ENCODE results near the gene PTMA. TPM values are rescaled to one million over a fixed set of nuclear protein-coding genes. Genes with fewer than 3 reads are reported as not detected.
A peak's percentile ranks its signal among the peaks of the same experiment; 100 is the strongest.

The PTMA gene
- total and polyA plus RNA-seq, 2 of the 4 experiments (the other 2 are of a cell fraction), result 380 to 742 TPM

- Histone ChIP-seq H3K9me3 (ENCODE audit: control insufficient read depth, insufficient read depth, low read length) (no peaks in the 10 kb centered on the region), H3K4ac (ENCODE audit: low read depth, low read length) (peak overlapping the region; percentile 99), H4K91ac (ENCODE audit: insufficient read depth, low read depth, low read length) (peak overlapping the region; percentile 100), H2AK5ac (ENCODE audit: low read depth, low read length) (peak overlapping the region; percentile 91), H3K18ac (ENCODE audit: low read depth, low read length) (peak overlapping the region; percentile 30; the same call in 1 of the 2 replicates), H3K14ac (replicated peaks; ENCODE audit: low read depth, low read length) (0 out of 2 replicates have a peak overlapping the region, but pooled peaks have one; percentile 95), H3K4me1 (ENCODE audit: control insufficient read depth, insufficient read depth, low read length) (peaks cover 8% of the 10 kb centered on the region), H2BK120ac (ENCODE audit: low read depth, low read length) (peak overlapping the region; percentile 100), H3K23ac (ENCODE audit: low read depth, low read length) (peak overlapping the region; percentile 25), H3K36me3 (ENCODE audit: control insufficient read depth, insufficient read depth, low read length) (peaks cover 11% of the 10 kb centered on the region), H3K27me3 (ENCODE audit: control insufficient read depth, insufficient read depth, low read length) (no peaks in the 10 kb centered on the region), H2BK20ac (ENCODE audit: low read depth, low read length) (peak overlapping the region; percentile 98), H3K56ac (ENCODE audit: extremely low read depth, insufficient read depth, low read length) (peak overlapping the region; percentile 98; the same call in 1 of the 2 replicates), H2AFZ (replicated peaks; ENCODE audit: low read length, poor library complexity) (peak overlapping the region; percentile 98), H2BK15ac (ENCODE audit: low read depth, low read length) (peak overlapping the region; percentile 99; the same call in 2 of the 3 replicates), H3K9ac (ENCODE audit: low read depth, low read length) (no peak overlapping the region), H3K27ac (ENCODE audit: insufficient read depth, low read length) (peak overlapping the region; percentile 94), H3K9me1 (ENCODE audit: insufficient read depth, low read length) (peaks cover 5% of the 10 kb centered on the region; the same call in 1 of the 2 replicates), H3K4me3 (ENCODE audit: insufficient read depth, low read depth, low read length) (peak overlapping the region; percentile 6; the same call in 1 of the 2 replicates), H2BK5ac (ENCODE audit: low read depth, low read length, poor library complexity, severe bottlenecking) (peak overlapping the region; percentile 97), H3K79me1 (ENCODE audit: low read depth in 1 of 2, low read length in 2 of 2) (peaks cover 6 to 23% of the 10 kb centered on the region in 2 experiments), H3K4me2 (ENCODE audit: low read depth, low read length) (no peak overlapping the region), H4K8ac (ENCODE audit: low read depth in 2 of 2, low read length in 2 of 2) (peak overlapping the region; percentile 86 to 100), H4K20me1 (ENCODE audit: insufficient read depth, low read length) (peaks cover 39% of the 10 kb centered on the region), H4K5ac (ENCODE audit: low read depth, low read length) (peak overlapping the region; percentile 96), H2AK9ac (replicated peaks; ENCODE audit: low read depth, low read length, poor library complexity) (peak overlapping the region; percentile 99)
- dilution Hi-C loops (cut with HindIII; ENCODE audit: low sequenced_read_pairs, unreplicated experiment), result no loop called here
- POLR2A ChIA-PET (ENCODE audit: unreplicated experiment), result no interaction called here
- BruUV-seq (replicated peaks), result no TSS peak
- TF ChIP-seq USF2 (IDR thresholded peaks at IDR 0.05; ENCODE audit: low read depth, low read length) (no peak), RFX5 (IDR thresholded peaks at IDR 0.05; ENCODE audit: low read depth, low read length) (no peak), BHLHE40 (IDR thresholded peaks at IDR 0.05; ENCODE audit: low read depth, low read length) (no peak), CTCF (conservative IDR thresholded peaks at IDR 0.05; ENCODE audit: low read depth, low read length) (no peak), FOS (IDR thresholded peaks at IDR 0.05; ENCODE audit: low read depth, low read length) (no peak), MAZ (IDR thresholded peaks at IDR 0.05; ENCODE audit: borderline replicate concordance, low read depth, low read length) (no peak)
- ATAC-seq (ENCODE audit: low read depth) (no peak), DNase-seq (no peak)
- CTCF ChIA-PET, result interaction anchor here (1.1 kb wide), 1 partner anchor 40 kb away, joined by 3 read pairs; no protein-coding TSS in a partner anchor
- in situ Hi-C loops (cut with MboI; ENCODE audit: low sequenced_read_pairs), result no loop called here
- 26% methylated on average over 18 of the region's 30 CpGs; no CpG with 5 or more reads in 1 of the 2 experiments for WGBS, 2 experiments (ENCODE audit: extremely low coverage in 2 of 2, insufficient read length in 1 of 2)
- intact Hi-C loops (cut with micrococcal nuclease), result no loop called here
These were observed 749 bp upstream of the PTMA start for GRCh38 chr2:231707625-231707926.

Data from IMR-90 (cell line).